Osteoblast (primary cell): Measurements from ENCODE around the gene DPP6. TPM values are rescaled to one million over a fixed set of nuclear protein-coding genes. Genes with fewer than 3 reads are reported as not detected.

Experiments used
- DNase-seq: peaks from one replicate; pipeline ENCODE4 v3.0.0; 2011; ENCODE audit warnings: low spot score, mixed read lengths; ENCODE audit not compliant: insufficient read length; ENCODE audit errors: missing footprints
- H2AFZ ChIP-seq: 2 replicates; pipeline ENCODE4 v1.6.0; 2011; ENCODE audit warnings: mild to moderate bottlenecking, low read length
- H3K27ac ChIP-seq: 2 replicates; pipeline ENCODE4 v1.5.1; 2011; ENCODE audit warnings: mild to moderate bottlenecking, low read depth, low read length, moderate library complexity
- H3K27me3 ChIP-seq: 2 replicates; pipeline ENCODE4 v1.6.0; 2012; ENCODE audit warnings: mild to moderate bottlenecking, control low read depth, inconsistent platforms, low read length, moderate library complexity; ENCODE audit not compliant: insufficient read depth
- H3K36me3 ChIP-seq: 2 replicates; pipeline ENCODE4 v1.5.1; 2011; ENCODE audit warnings: mild to moderate bottlenecking, low read length, control low read depth, moderate library complexity; ENCODE audit not compliant: insufficient read depth
- H3K4me1 ChIP-seq: 2 replicates; pipeline ENCODE4 v1.5.1; 2011; ENCODE audit warnings: mild to moderate bottlenecking, low read length, control low read depth, moderate library complexity; ENCODE audit not compliant: insufficient read depth
- H3K4me2 ChIP-seq: 2 replicates; pipeline ENCODE4 v1.6.0; 2011; ENCODE audit warnings: mild to moderate bottlenecking, low read length; ENCODE audit not compliant: insufficient read depth
- H3K4me3 ChIP-seq: fragments of 200-600 bp; sonication (generic); 3 replicates; pipeline ENCODE4 v1.5.1; 2012; ENCODE audit warnings: mild to moderate bottlenecking, low read length, inconsistent platforms; ENCODE audit not compliant: insufficient read depth
- H3K79me2 ChIP-seq: 2 replicates; pipeline ENCODE4 v1.6.0; 2012; ENCODE audit warnings: mild to moderate bottlenecking, low read length, control low read depth, inconsistent platforms; ENCODE audit not compliant: insufficient read depth
- H3K9me3 ChIP-seq: 2 replicates; pipeline ENCODE4 v1.5.1; 2011; ENCODE audit warnings: low read depth, low read length, control low read depth
- H4K20me1 ChIP-seq: 2 replicates; pipeline ENCODE4 v1.6.0; 2012; ENCODE audit warnings: mild to moderate bottlenecking, low read length, control low read depth; ENCODE audit not compliant: insufficient read depth
- total RNA-seq: library from RNA; depleted of rRNA; stranded (reverse); fragments of >200 nt; gene quantifications from 2 replicates; pipeline ENCODE4 v1.2.3, GENCODE V29; 2012
- TF ChIP-seq, protein P1 (sequence below): IDR thresholded peaks from 2 replicates; pipeline ENCODE4 v1.5.1; 2011; ENCODE audit warnings: mild to moderate bottlenecking, low read depth, low read length, moderate library complexity; ENCODE audit errors: extremely low read depth

Gene DPP6
- total RNA-seq, 1 donor: not detected

DNA sequence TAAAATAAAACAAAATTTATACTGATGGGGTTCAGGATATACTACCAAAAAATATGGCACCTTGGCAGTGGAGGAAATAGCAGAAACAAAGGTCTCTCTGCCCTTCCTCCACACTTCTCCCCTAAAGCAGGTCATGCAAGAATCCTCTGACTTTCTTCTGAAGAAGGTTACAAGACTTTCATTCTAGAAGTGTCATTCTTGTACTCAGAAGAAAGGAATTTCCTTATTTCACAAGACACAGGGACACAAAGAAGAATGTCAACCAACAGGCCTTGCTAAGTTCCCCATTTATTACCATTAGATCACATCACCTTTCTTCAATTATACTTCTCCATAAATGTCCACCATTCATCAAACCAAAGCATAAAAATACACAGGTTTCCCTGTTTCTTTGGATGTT, 480.6 kb downstream of the DPP6 start:
- Histone ChIP-seq H3K4me3 (no peak overlapping the region), H3K27me3 (no peaks in the 10 kb centered on the region), H3K4me2 (no peak overlapping the region), H2AFZ (no peak overlapping the region), H3K27ac (no peak overlapping the region), H3K9me3 (peaks cover 4% of the 10 kb centered on the region), H3K4me1 (no peaks in the 10 kb centered on the region), H3K79me2 (no peaks in the 10 kb centered on the region), H4K20me1 (no peaks in the 10 kb centered on the region), H3K36me3 (no peaks in the 10 kb centered on the region)
- no peak for DNase-seq
- TF ChIP-seq, protein P1, sequence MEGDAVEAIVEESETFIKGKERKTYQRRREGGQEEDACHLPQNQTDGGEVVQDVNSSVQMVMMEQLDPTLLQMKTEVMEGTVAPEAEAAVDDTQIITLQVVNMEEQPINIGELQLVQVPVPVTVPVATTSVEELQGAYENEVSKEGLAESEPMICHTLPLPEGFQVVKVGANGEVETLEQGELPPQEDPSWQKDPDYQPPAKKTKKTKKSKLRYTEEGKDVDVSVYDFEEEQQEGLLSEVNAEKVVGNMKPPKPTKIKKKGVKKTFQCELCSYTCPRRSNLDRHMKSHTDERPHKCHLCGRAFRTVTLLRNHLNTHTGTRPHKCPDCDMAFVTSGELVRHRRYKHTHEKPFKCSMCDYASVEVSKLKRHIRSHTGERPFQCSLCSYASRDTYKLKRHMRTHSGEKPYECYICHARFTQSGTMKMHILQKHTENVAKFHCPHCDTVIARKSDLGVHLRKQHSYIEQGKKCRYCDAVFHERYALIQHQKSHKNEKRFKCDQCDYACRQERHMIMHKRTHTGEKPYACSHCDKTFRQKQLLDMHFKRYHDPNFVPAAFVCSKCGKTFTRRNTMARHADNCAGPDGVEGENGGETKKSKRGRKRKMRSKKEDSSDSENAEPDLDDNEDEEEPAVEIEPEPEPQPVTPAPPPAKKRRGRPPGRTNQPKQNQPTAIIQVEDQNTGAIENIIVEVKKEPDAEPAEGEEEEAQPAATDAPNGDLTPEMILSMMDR: no peak

DNA sequence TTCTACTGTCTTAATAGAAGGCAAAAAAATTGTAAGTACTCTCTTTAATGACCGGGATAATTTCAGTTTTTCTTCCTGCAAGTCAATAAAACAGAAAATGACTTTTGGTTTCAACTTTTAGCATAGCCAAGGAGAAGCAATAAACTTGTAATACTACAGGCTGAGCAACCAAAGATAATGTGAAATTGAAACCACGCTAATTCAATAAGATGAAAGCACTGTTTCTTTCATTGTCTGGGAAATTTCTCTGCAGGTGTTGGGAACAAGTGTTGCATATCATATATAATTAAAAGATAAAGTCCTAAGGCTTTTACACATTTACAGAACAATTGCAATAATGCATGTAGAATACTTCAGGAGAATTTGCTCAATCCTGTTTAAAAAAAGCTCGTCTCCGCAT, 488.4 kb downstream of the DPP6 start:
- H3K4me3 ChIP-seq: no peak overlapping the region
- H3K27ac ChIP-seq: no peak overlapping the region
- H4K20me1 ChIP-seq: no peaks in the 10 kb centered on the region
- H3K27me3 ChIP-seq: no peaks in the 10 kb centered on the region
- H3K36me3 ChIP-seq: no peaks in the 10 kb centered on the region
- no peak overlapping the region for H3K4me2 ChIP-seq
- TF ChIP-seq, protein P1: no peak
- no peak for DNase-seq
- no peaks in the 10 kb centered on the region for H3K79me2 ChIP-seq
- no peaks in the 10 kb centered on the region for H3K4me1 ChIP-seq
- H3K9me3 ChIP-seq: no peaks in the 10 kb centered on the region
- H2AFZ ChIP-seq: no peak overlapping the region

DNA sequence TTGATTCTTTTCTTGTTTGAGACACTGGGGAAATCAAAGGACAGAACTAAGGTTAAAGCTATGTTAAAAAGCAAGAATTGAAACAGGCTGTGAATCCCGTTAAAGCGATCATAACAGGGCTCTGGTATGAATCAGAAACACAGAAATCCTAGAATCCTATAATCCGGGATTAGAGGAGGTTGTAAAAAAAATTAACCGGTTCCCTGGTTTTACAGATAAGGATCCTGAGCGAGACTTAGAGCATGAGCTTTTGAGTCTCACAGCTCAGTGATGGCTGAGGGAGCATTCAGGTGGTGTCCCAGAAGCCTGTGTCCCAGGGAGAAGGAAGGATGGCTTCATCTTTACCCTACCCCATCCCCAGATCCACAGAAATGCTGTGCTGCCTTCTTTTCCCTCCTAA, 489.4 kb downstream of the DPP6 start:
- H3K79me2 ChIP-seq: no peaks in the 10 kb centered on the region
- no peaks in the 10 kb centered on the region for H4K20me1 ChIP-seq
- no peak overlapping the region for H3K4me3 ChIP-seq
- H3K4me1 ChIP-seq: no peaks in the 10 kb centered on the region
- no peak overlapping the region for H3K27ac ChIP-seq
- H2AFZ ChIP-seq: no peak overlapping the region
- no peaks in the 10 kb centered on the region for H3K36me3 ChIP-seq
- no peaks in the 10 kb centered on the region for H3K27me3 ChIP-seq
- H3K9me3 ChIP-seq: no peaks in the 10 kb centered on the region
- no peak for DNase-seq
- TF ChIP-seq, protein P1: no peak
- no peak overlapping the region for H3K4me2 ChIP-seq

DNA sequence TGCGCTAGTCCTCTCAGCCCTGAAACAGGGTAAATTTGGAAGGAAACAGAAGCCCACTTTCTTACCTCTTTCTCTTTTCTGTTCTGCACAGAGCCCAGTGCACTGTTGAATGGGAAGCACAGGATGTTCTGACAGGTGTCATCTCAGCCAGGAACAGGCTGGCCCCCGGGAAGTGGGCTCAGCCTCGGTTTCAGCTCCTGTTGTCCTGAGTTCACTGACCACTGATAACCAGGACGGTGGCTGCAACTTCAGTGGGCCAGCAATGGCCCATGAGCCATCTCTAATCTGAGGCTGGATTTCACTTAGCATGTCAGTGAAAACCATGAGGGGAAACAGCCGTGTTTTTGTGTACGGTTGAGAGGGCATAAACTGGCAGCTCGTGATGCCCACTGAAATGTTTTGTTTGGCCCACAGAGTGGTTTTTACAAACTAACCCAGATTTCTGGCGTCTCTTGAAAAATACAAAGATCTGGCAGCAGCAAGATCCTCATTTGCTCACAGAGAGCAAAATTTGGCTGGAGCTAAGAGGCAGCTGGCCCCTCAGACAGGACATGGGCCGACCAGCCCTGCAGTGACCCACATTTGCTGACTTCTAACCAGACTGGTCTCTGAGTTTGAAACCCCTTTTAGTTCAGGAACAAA, 494.9 kb downstream of the DPP6 start:
- H3K4me3 ChIP-seq: no peak overlapping the region
- no peak overlapping the region for H2AFZ ChIP-seq
- no peaks in the 10 kb centered on the region for H3K27me3 ChIP-seq
- H3K9me3 ChIP-seq: no peaks in the 10 kb centered on the region
- no peak for DNase-seq
- TF ChIP-seq, protein P1: no peak
- no peaks in the 10 kb centered on the region for H4K20me1 ChIP-seq
- no peaks in the 10 kb centered on the region for H3K36me3 ChIP-seq
- no peaks in the 10 kb centered on the region for H3K79me2 ChIP-seq
- no peaks in the 10 kb centered on the region for H3K4me1 ChIP-seq
- H3K4me2 ChIP-seq: no peak overlapping the region
- H3K27ac ChIP-seq: no peak overlapping the region
